ENCODE measurements around the gene CHRNB2.
"Not testable (repeated sequence)": the region's sequence is repeated elsewhere in the genome, so short reads cannot be mapped to it uniquely, and the experiment has no call there.

Gene CHRNB2

DNA sequence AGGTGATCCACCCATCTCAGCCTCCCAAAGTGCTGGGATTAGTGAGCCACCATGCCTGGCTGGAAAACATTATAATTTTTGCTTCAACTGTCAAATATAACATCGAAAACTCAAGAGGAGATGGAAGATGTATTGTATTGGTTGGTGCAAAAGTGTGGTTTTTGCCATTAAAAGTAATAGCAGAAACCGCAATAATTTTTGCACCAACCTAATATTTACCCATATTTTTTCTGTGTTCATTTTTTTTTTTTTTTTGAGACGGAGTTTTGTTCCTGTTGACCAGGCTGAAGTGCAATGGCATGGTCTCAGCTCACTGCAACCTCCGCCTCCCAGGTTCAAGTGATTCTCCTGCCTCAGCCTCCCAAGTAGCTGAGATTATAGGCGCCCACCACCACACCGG, 38.3 kb upstream of the CHRNB2 start:
- TF ChIP-seq, protein P1, sequence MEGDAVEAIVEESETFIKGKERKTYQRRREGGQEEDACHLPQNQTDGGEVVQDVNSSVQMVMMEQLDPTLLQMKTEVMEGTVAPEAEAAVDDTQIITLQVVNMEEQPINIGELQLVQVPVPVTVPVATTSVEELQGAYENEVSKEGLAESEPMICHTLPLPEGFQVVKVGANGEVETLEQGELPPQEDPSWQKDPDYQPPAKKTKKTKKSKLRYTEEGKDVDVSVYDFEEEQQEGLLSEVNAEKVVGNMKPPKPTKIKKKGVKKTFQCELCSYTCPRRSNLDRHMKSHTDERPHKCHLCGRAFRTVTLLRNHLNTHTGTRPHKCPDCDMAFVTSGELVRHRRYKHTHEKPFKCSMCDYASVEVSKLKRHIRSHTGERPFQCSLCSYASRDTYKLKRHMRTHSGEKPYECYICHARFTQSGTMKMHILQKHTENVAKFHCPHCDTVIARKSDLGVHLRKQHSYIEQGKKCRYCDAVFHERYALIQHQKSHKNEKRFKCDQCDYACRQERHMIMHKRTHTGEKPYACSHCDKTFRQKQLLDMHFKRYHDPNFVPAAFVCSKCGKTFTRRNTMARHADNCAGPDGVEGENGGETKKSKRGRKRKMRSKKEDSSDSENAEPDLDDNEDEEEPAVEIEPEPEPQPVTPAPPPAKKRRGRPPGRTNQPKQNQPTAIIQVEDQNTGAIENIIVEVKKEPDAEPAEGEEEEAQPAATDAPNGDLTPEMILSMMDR (conservative IDR thresholded peaks at IDR 0.05; ENCODE audit: low read depth) = no peak
- ChIA-PET POLR2A (ENCODE audit: low non-redundant PET) (no interaction called here), CTCF (interaction anchor here (0.6 kb wide), 1 partner anchor 272 kb away, joined by 4 read pairs; no protein-coding TSS in a partner anchor)
- no peak overlapping the region for H3K27ac ChIP-seq
- DNase-seq (ENCODE audit: low spot score) = no peak

DNA sequence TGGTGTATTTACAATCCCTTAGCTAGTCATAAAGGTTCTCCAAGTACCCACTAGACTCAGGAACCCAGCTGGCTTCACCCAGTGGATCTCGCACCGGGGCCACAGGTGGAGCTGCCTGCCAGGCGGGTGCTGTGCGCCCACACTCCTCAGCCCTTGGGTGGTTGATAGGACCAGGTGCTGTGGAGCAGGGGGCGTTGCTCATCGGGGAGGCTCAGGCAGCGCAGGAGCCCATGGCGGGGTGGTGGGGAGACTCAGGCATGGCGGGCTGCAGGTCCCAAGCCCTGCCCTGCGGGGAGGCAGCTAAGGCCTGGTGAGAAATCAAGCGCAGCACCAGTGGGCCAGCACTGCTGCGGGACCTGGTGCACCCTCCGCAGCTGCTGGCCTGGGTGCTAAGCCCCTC, 35.6 kb upstream of the CHRNB2 start:
- DNase-seq (ENCODE audit: low spot score); H3K27ac ChIP-seq; POLR2A ChIA-PET (ENCODE audit: low non-redundant PET): not testable (repeated sequence)
- CTCF ChIA-PET = interaction anchor here (0.6 kb wide), 1 partner anchor 38 kb away, joined by 3 read pairs; no protein-coding TSS in a partner anchor

DNA sequence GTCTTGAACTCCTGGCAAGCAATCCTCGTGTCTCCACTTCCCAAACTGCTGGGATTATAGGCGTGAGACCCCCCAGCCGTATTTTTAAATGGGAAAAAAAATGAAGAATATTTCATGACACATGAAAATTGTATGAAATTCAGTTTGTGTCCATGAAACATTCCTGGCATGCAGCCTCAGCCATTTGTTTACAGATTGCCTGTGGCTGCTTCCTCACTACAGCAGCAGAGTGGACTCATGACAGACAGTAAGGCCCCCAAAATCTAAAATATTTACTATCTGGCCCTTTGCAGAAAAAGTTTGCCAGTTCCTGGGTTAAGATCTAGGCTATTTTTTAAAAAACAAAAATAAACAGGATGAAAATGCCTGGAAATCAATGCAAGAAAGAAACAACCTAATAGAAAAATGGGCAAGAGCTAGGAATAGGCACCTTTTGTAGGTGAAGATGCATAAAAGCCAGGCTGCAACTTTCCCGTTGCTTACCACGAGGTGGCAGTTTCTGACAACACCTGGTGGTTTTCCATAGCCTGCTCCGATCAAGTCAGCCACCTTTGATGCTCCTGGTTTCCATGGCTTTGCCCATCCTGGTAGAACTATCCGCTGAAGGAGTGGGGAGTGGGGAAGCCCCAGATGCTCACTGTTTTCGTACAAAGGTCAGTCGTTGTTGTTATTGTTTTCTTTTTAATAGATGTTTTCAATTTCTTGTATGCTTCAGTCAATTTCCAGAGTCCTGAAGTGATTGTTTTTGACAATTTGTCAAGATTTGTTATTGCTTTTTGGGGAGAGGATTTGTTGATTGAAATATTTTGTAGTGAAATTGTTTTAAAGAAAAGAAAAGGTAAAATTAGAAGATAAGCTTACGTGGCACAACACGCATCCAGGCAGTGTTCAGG, 33.4 kb upstream of the CHRNB2 start:
- CTCF ChIA-PET = interaction anchor here (0.5 to 1.2 kb wide), 6 partner anchors 9 to 962 kb away, joined by 3 to 6 read pairs (median 3); no protein-coding TSS in a partner anchor
- TF ChIP-seq, protein P1 (conservative IDR thresholded peaks at IDR 0.05; ENCODE audit: low read depth) = peak; percentile 76
- peak; percentile 77 for DNase-seq (ENCODE audit: low spot score)
- no peak overlapping the region for H3K27ac ChIP-seq
- POLR2A ChIA-PET (ENCODE audit: low non-redundant PET) = no interaction called here

DNA sequence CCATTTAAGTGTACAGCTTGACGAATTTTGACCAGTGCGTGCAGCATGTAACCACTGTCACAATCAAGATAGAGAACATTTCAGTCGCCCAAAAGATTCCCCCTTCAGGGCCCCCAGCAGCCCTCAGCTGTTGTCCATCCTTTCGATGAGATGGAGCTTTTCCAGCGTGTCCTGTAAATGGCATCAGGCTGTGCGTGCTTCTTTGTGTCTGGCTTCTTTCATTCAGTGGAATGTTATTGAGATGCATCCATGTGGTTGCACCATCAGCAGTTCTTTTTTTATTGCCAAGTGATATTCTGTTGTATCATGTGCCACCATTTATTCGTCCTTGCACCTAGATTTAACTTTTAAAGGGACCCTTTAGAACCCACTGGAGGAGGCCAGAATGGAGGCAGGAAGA, 31.0 kb upstream of the CHRNB2 start:
- ChIA-PET POLR2A (ENCODE audit: low non-redundant PET) (no interaction called here), CTCF (interaction anchor here (0.5 kb wide), 1 partner anchor 748 kb away, joined by 5 read pairs; no protein-coding TSS in a partner anchor)
- TF ChIP-seq, protein P1 (conservative IDR thresholded peaks at IDR 0.05; ENCODE audit: low read depth) = no peak
- DNase-seq (ENCODE audit: low spot score) = no peak
- H3K27ac ChIP-seq = no peak overlapping the region

DNA sequence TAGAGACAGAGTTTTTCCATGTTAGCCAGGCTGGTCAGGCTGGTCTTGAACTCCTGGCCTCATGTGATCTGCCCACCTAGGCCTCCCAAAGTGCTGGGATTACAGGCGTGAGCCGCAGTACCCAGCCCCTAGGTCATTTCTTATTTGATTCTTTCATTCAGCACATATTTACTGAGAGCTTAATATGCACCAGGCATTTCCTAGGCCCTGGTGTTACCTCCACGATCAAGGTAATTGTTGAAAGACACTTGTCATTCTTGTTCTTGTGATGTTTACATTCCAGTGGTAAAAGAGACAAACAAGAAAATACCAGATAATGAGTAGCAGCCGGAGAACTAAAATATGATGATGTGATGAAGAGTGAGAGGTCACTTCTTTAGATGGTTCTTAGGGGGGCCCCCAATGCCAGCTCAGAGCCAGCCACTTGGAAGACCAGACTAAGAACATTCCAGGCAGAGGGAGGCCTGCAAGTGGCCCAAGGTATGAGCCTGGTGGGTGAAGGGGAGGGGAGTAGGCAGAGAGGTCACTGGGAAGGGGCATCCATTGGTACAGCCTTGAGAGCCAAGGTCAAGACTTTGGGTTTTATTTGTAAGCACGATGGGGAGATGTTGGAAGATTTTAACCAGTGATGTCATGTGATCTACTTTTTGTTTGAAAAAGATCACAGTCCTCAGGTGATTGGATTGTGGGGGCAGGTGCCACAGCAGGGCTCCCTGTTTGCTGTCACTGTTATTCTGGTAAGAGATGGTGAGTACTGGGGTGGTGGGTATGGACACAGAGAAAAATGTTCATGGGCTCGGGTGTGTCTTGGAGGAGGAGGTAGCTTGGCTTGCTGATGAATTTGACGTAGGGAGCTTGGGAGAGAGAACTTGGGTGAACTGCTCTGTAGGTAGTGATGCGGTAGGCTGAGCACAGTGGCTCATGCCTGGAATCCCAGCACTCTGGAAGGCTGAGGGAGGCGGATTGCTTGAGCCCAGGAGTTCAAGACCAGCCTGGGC, 27.8 kb upstream of the CHRNB2 start:
- POLR2A ChIA-PET (ENCODE audit: low non-redundant PET) = no interaction called here
- DNase-seq (ENCODE audit: low spot score) = no peak
- CTCF ChIA-PET = no interaction called here
- H3K27ac ChIP-seq = no peak overlapping the region
- TF ChIP-seq, protein P1 (conservative IDR thresholded peaks at IDR 0.05; ENCODE audit: low read depth) = no peak

DNA sequence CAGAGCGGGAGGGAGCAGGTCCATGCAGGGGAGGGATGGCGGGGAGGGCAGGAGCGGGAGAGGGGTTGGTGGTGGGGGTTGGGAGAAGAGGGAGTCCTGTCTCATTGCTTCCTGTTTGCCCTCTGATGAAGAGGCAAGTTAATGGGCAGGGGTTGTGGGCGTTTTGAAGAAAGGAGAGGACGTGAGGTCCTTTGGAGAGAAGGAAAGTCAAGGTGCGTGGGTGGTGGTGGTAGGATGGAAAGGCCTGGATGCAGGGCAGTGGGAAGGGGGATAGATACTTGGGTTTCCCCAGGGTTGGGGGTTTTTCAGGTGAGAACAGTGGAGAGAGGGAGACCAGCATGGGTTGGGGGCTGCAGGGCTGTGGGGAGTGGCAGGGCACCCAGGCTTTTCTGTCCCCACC, 26.3 kb upstream of the CHRNB2 start:
- H3K27ac ChIP-seq = no peak overlapping the region
- POLR2A ChIA-PET (ENCODE audit: low non-redundant PET) = no interaction called here
- TF ChIP-seq, protein P1 (conservative IDR thresholded peaks at IDR 0.05; ENCODE audit: low read depth) = no peak
- DNase-seq (ENCODE audit: low spot score) = no peak
- CTCF ChIA-PET = no interaction called here

Measured in RWPE1 (cell line).